Measurements from ENCODE around the gene SRSF12.

The SRSF12 gene

DNA sequence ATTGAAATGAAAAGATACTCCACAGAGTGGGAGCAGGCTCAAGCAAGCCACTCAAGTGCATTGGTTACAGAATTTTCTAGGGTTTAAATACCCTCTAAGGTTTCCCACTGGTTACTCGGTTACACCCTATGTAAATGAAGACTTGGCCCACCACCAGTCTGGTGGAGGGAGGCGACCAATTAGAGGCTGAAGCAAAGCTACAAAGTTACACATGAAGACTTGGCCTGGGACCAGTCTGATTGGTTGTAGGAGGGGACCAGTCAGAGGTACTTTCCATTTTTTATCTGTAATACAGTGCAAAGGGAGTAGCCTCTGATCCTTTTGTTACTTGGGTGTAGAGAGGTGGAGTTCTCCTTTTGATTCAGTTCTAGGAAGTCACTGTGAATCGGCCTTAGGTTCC, 7.6 kb downstream of the SRSF12 start:
- H3K27ac ChIP-seq, result no peak overlapping the region
- no peaks in the 10 kb centered on the region for H4K20me1 ChIP-seq
- no peaks in the 10 kb centered on the region for H3K9me3 ChIP-seq (replicated peaks in 1 of 11)
- H3K9ac ChIP-seq, result no peak overlapping the region
- no peaks in the 10 kb centered on the region for H3K4me1 ChIP-seq
- no peak for TF ChIP-seq Cebpa-rat (IDR thresholded peaks at IDR 0.05)
- no peaks in the 10 kb centered on the region for H3K27me3 ChIP-seq
- H3K36me3 ChIP-seq, result no peaks in the 10 kb centered on the region
- H3K4me3 ChIP-seq, result no peak overlapping the region
- H3K4me2 ChIP-seq, result no peak overlapping the region

DNA sequence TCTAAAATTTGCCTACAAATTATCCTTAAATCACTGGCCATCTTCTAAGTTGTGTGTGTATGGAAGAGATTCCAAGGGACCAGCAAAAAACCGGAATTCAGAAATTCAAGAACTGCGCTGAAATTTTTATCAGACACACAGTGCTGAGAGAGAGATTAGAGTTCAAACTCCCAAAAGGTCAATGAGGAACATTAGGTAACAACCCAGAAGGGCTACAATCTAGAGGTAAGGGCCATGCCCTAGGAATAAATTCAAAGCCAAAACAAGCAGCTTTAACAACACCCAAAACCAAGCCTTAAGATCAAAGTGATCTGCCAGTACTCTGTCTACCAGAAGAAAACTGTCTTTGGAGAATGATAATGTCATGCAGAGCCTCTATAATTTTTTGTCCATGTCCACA, 17.8 kb downstream of the SRSF12 start:
- H4K20me1 ChIP-seq, result no peaks in the 10 kb centered on the region
- H3K4me3 ChIP-seq, result no peak overlapping the region
- H3K4me2 ChIP-seq, result no peak overlapping the region

DNA sequence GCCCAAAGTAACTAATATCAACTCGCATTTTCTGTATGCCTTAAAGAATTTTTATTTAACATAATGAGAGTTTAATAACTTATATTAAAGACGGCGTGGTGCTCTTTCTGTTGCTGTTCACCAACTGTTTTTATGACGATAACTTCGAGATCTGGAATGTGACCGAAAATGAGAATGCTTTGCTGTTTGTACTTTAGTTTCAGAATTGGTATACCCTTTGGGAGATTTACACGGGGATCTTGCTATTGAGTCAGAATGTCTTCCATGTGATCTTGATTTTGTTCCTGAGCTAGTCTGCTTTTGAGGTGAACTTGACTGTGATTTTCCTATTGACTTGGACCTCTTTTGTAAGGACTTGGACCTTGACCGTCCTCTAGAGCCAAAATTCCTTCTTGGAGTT, 19.4 kb downstream of the SRSF12 start:
- Histone ChIP-seq H4K20me1 (no peaks in the 10 kb centered on the region), H3K4me3 (no peak overlapping the region), H3K27me3 (no peaks in the 10 kb centered on the region), H3K36me3 (no peaks in the 10 kb centered on the region), H3K9me3 (replicated peaks in 1 of 11) (no peaks in the 10 kb centered on the region), H3K4me2 (no peak overlapping the region), H3K4me1 (no peaks in the 10 kb centered on the region), H3K27ac (no peak overlapping the region), H3K9ac (no peak overlapping the region)
- no peak for TF ChIP-seq Cebpa-rat (IDR thresholded peaks at IDR 0.05)

More for the DNA sequence above, 17.8 kb downstream of the SRSF12 start:
- H3K9me3 ChIP-seq (replicated peaks in 1 of 11), result no peaks in the 10 kb centered on the region
- H3K27me3 ChIP-seq, result no peaks in the 10 kb centered on the region
- H3K4me1 ChIP-seq, result no peaks in the 10 kb centered on the region
- H3K36me3 ChIP-seq, result no peaks in the 10 kb centered on the region
- H3K27ac ChIP-seq, result no peak overlapping the region
- H3K9ac ChIP-seq, result no peak overlapping the region
- no peak for TF ChIP-seq Cebpa-rat (IDR thresholded peaks at IDR 0.05)

- H3K27ac ChIP-seq, result no peak overlapping the region
- peaks cover 15 to 33% (median 31%) of the 10 kb centered on the region in 11 experiments for H3K36me3 ChIP-seq
- no peak overlapping the region for H3K4me2 ChIP-seq
- H3K27me3 ChIP-seq, result no peaks in the 10 kb centered on the region
- H3K4me3 ChIP-seq, result no peak overlapping the region
- no peak for TF ChIP-seq Cebpa-rat (IDR thresholded peaks at IDR 0.05)
- no peaks in the 10 kb centered on the region for H3K9me3 ChIP-seq (replicated peaks in 1 of 11)
- no peak overlapping the region for H3K9ac ChIP-seq
- peaks cover 5 to 40% (median 12%) of the 10 kb centered on the region in 10 experiments; a peak in 18 of 20 replicates for H3K4me1 ChIP-seq
- H4K20me1 ChIP-seq, result peaks cover 28 to 68% (median 44%) of the 10 kb centered on the region in 11 experiments
Observed at GRCh38 chr6:89087881-89088280, 30.0 kb downstream of the SRSF12 start.

DNA sequence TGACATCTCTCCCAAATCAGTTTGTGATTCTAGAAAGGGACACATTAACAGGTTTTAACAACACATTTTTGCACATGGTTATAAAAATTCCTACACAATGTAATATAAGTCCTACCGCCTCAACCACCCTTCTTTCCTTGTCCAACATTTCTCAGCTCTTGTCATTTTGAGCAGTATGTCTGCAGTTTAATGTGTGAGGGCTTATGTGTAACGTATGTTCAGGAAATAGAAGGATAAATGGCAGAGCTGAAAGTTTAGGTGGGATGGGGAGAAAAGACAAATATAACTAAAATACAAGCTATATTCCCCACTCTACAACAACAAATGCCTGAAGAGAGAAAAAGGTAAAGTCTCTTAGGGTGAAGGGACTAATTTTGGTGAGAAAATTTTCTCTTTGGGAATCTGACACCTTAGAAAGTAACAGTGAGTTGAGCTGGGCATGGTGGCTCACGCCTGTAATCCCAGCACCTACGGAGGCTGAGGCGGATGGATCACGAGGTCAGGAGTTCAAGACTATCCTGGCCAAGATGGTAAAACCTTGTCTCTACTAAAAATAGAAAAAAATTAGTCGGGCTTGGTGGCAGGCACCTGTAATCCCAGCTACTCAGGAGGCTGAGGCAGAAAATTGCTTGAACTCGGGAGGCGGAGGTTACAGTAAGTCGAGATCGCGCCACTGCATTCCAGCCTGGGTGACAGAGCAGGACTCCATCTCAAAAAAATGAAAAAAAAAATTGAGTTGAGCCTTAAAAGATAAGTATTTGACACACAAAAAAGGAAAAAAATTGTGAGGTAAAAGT, 32.3 kb downstream of the SRSF12 start:
- H3K36me3 ChIP-seq, result peaks cover 15 to 39% (median 34%) of the 10 kb centered on the region in 11 experiments
- H3K27ac ChIP-seq, result no peak overlapping the region
- peaks cover 42 to 80% (median 56%) of the 10 kb centered on the region in 11 experiments for H4K20me1 ChIP-seq
- no peak for TF ChIP-seq Cebpa-rat (IDR thresholded peaks at IDR 0.05)
- H3K9me3 ChIP-seq (replicated peaks in 1 of 11), result no peaks in the 10 kb centered on the region
- H3K4me3 ChIP-seq, result no peak overlapping the region
- H3K27me3 ChIP-seq, result no peaks in the 10 kb centered on the region
- no peak overlapping the region for H3K9ac ChIP-seq
- peaks cover 8 to 40% (median 14%) of the 10 kb centered on the region in 10 experiments; a peak in 18 of 20 replicates for H3K4me1 ChIP-seq
- H3K4me2 ChIP-seq, result peak overlapping the region in 2 of 11 experiments; percentile 10 to 89; a peak in 3 of 22 replicates

- Histone ChIP-seq H3K36me3 (peaks cover 15 to 39% (median 34%) of the 10 kb centered on the region in 11 experiments), H4K20me1 (peaks cover 42 to 80% (median 56%) of the 10 kb centered on the region in 11 experiments), H3K27me3 (no peaks in the 10 kb centered on the region), H3K4me2 (peak overlapping the region in 2 of 11 experiments; percentile 17 to 89; a peak in 3 of 22 replicates), H3K27ac (no peak overlapping the region), H3K9ac (no peak overlapping the region), H3K4me3 (no peak overlapping the region), H3K4me1 (peaks cover 8 to 40% (median 14%) of the 10 kb centered on the region in 10 experiments; a peak in 18 of 20 replicates), H3K9me3 (replicated peaks in 1 of 11) (no peaks in the 10 kb centered on the region)
- TF ChIP-seq Cebpa-rat (IDR thresholded peaks at IDR 0.05), result no peak
Observed at GRCh38 chr6:89084954-89085353, 32.9 kb downstream of the SRSF12 start.

GRCh38 chr6:89084542-89084941, 33.3 kb downstream of the SRSF12 start:
- Histone ChIP-seq H3K9ac (no peak overlapping the region), H3K4me1 (peaks cover 8 to 40% (median 14%) of the 10 kb centered on the region in 10 experiments; a peak in 18 of 20 replicates), H3K4me2 (peak overlapping the region in 5 of 11 experiments; percentile 17 to 89 (median 85); a peak in 4 of 22 replicates), H4K20me1 (peaks cover 42 to 79% (median 56%) of the 10 kb centered on the region in 11 experiments), H3K36me3 (peaks cover 15 to 39% (median 34%) of the 10 kb centered on the region in 11 experiments), H3K27ac (no peak overlapping the region), H3K9me3 (replicated peaks in 1 of 11) (no peaks in the 10 kb centered on the region), H3K4me3 (no peak overlapping the region), H3K27me3 (no peaks in the 10 kb centered on the region)
- no peak for TF ChIP-seq Cebpa-rat (IDR thresholded peaks at IDR 0.05)

- H3K9ac ChIP-seq, result peak overlapping the region; percentile 91 to 100 (median 98)
- H3K27ac ChIP-seq, result peak overlapping the region; percentile 84 to 99 (median 98)
- peak overlapping the region; percentile 77 to 89 (median 83) for H3K4me2 ChIP-seq
- peaks cover 15 to 39% (median 34%) of the 10 kb centered on the region in 11 experiments for H3K36me3 ChIP-seq
- no peaks in the 10 kb centered on the region for H3K27me3 ChIP-seq
- peaks cover 42 to 59% (median 56%) of the 10 kb centered on the region in 11 experiments for H4K20me1 ChIP-seq
- H3K9me3 ChIP-seq (replicated peaks in 1 of 11), result no peaks in the 10 kb centered on the region
- peak overlapping the region; percentile 77 to 96 (median 87) for H3K4me3 ChIP-seq
- peaks cover 10 to 49% (median 24%) of the 10 kb centered on the region in 10 experiments; a peak in 19 of 20 replicates for H3K4me1 ChIP-seq
- TF ChIP-seq Cebpa-rat (IDR thresholded peaks at IDR 0.05), result no peak
Observed at GRCh38 chr6:89082486-89082891, 35.4 kb downstream of the SRSF12 start.

Measured in BLaER1 treated with 17β-estradiol and CSF1 and Interleukin-3, amounts not matched to agents 10 nM and 100 nM (cell line).